Ovary (tissue), 3 donors: ENCODE results near the gene FOLR1.

Experiments
- EP300 ChIP-seq: sonication (generic); formaldehyde crosslinking; IDR thresholded peaks from one replicate; pipeline ENCODE4 v1.6.1; 2017; ENCODE audit warnings: antibody characterized with exemption
- POLR2A ChIP-seq: fragments of 450-650 bp; IDR thresholded peaks from one replicate; pipeline ENCODE4 v1.6.1; 2017; ENCODE audit warnings: antibody characterized with exemption, mild to moderate bottlenecking, moderate library complexity
- TF ChIP-seq, protein P1 (sequence below), 3 donors: fragments of 450-650 bp in 2 of 3; fragments of 200-600 bp in 1 of 3; IDR thresholded peaks; one replicate each; pipeline versions ENCODE4 v1.5.1 to v1.8.0; 2016 to 2022; ENCODE audit warnings: antibody characterized with exemption in 3 of 3, mild to moderate bottlenecking in 1 of 3
- donor health status: DM: no; HTN: no; CAD: no.

DNA sequence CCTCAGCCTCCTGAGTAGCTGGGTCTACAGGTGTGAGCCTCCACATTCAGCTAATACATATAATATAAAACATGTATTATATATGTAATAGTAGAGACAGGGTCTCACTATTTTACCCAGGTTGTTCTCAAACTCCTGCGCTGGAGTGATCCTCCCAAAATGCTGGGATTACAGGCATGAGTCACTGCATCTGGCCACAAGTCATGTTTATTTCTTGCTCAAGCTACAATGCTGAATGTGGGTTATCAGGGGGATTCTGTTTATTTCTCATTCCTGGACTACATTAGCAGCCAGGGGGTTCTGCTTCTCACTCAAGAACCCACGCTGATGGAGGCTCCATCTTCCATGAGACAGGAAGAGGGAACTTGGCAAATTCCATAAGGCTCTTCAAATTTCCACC, 31.6 kb upstream of the FOLR1 start:
- TF ChIP-seq, protein P1, sequence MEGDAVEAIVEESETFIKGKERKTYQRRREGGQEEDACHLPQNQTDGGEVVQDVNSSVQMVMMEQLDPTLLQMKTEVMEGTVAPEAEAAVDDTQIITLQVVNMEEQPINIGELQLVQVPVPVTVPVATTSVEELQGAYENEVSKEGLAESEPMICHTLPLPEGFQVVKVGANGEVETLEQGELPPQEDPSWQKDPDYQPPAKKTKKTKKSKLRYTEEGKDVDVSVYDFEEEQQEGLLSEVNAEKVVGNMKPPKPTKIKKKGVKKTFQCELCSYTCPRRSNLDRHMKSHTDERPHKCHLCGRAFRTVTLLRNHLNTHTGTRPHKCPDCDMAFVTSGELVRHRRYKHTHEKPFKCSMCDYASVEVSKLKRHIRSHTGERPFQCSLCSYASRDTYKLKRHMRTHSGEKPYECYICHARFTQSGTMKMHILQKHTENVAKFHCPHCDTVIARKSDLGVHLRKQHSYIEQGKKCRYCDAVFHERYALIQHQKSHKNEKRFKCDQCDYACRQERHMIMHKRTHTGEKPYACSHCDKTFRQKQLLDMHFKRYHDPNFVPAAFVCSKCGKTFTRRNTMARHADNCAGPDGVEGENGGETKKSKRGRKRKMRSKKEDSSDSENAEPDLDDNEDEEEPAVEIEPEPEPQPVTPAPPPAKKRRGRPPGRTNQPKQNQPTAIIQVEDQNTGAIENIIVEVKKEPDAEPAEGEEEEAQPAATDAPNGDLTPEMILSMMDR (IDR thresholded peaks at IDR 0.05), result no peak
- no peak for TF ChIP-seq POLR2A
- no peak for TF ChIP-seq EP300
